WTC11 (cell line): Measurements from ENCODE around the gene C2CD5.

Source experiments
- ATF2 ChIP-seq: sonication (generic); formaldehyde crosslinking; IDR thresholded peaks from 2 replicates; pipeline ENCODE4 v1.8.1; 2022; ENCODE audit warnings: low read depth, missing genetic modification reagents, borderline replicate concordance
- CREB1 ChIP-seq: sonication (generic); formaldehyde crosslinking; IDR thresholded peaks from 2 replicates; pipeline ENCODE4 v1.8.0; 2023; ENCODE audit warnings: mild to moderate bottlenecking, missing genetic modification reagents
- CTCF ChIP-seq: fragments of 200-600 bp; IDR thresholded peaks from 2 replicates; pipeline ENCODE4 v1.8.0; 2022; ENCODE audit warnings: antibody characterized with exemption
- GABPB1 ChIP-seq: sonication (generic); formaldehyde crosslinking; IDR thresholded peaks from 2 replicates; pipeline ENCODE4 v1.8.1; 2023; ENCODE audit warnings: mild to moderate bottlenecking, missing genetic modification reagents
- JUN ChIP-seq: sonication (generic); formaldehyde crosslinking; IDR thresholded peaks from 2 replicates; pipeline ENCODE4 v1.8.0; 2023; ENCODE audit warnings: mild to moderate bottlenecking, missing genetic modification reagents

GRCh38 chr12:22435583-22435982, 108.8 kb downstream of the C2CD5 start:
- no peak for TF ChIP-seq CTCF
- no peak for TF ChIP-seq ATF2
- no peak for TF ChIP-seq CREB1
- no peak for TF ChIP-seq JUN (CRISPR knock-in tag)
- TF ChIP-seq GABPB1 (CRISPR knock-in tag) = no peak
